SK-N-SH (cell line): ENCODE measurements around the gene MAPKAPK3.

Source experiments
- CTCF ChIP-seq: fragments of 200-600 bp; sonication (generic); IDR thresholded peaks from 2 replicates; pipeline ENCODE4 v1.6.1; 2017; ENCODE audit warnings: antibody characterized with exemption, mild to moderate bottlenecking, moderate library complexity
- FOSL2 ChIP-seq: IDR thresholded peaks from 2 replicates; pipeline ENCODE4 v1.4.0; 2012; ENCODE audit warnings: low read depth, mild to moderate bottlenecking, moderate library complexity, borderline replicate concordance
- IRF3 ChIP-seq: fragments of 150-350 bp; IDR thresholded peaks from 2 replicates; pipeline ENCODE4 v1.6.1; 2016; ENCODE audit warnings: mild to moderate bottlenecking, low read depth, low read length
- TAF1 ChIP-seq: IDR thresholded peaks from 2 replicates; pipeline ENCODE4 v1.6.1; 2012; ENCODE audit warnings: low read depth, mild to moderate bottlenecking, low read length, moderate library complexity, borderline replicate concordance

DNA sequence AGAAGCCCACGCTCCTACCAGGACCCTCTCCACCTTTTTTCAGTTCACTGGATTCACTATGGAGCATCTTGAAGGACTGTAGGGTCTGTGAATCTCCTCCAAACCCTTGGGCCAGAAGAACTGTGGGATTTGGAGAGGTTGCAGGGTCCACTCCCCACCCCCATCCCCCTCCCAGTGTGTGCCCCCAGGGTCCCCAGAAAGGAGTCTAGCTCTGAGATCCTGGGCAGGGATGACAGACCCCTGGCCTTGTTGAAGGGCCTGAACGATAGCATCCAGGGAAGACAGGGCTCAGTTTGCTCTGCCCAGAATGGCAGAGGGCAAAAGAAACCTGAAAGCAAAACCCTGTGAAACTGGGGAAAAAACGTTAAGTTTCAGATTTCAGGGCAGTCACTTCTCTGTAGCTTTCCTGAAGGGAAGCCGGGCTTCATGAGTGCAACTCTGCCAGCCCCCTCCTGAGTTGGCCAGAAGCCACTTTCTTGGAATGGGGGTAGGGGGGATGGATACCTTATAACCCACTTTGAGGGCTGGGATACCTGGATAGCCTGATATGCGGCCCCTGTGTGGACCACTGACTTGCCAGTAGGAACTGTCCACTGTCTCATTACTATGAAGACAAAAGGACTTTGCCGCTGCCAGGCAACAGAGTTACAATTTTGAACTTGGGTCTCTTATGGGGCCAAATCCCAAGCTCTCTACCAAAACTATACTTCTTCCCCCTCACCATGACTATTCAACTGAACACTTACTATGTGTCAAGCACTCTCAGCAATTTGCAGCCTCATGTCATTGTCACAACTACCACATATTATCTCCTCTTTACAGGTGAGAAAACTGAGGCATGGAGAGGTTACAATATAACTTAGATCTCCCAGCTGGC, 3.7 kb upstream of the MAPKAPK3 start:
- no peak for TF ChIP-seq CTCF
- no peak for TF ChIP-seq IRF3
- TF ChIP-seq FOSL2 = no peak
- TF ChIP-seq TAF1 = no peak
